GM23248 (cell line): Measurements from ENCODE around the gene CIPC.

Experiments used
- EZH2 ChIP-seq: fragments of 200-600 bp; sonication (generic); IDR thresholded peaks from 2 replicates; pipeline ENCODE4 v1.6.1; 2018; ENCODE audit warnings: antibody characterized with exemption, mild to moderate bottlenecking; ENCODE audit not compliant: insufficient read depth, poor library complexity, severe bottlenecking
- EZH2phosphoT487 ChIP-seq: fragments of 200-600 bp; sonication (generic); IDR thresholded peaks from 2 replicates; pipeline ENCODE4 v1.6.1; 2018; ENCODE audit warnings: antibody characterized with exemption, moderate library complexity, mild to moderate bottlenecking, low read depth; ENCODE audit not compliant: insufficient read depth

DNA sequence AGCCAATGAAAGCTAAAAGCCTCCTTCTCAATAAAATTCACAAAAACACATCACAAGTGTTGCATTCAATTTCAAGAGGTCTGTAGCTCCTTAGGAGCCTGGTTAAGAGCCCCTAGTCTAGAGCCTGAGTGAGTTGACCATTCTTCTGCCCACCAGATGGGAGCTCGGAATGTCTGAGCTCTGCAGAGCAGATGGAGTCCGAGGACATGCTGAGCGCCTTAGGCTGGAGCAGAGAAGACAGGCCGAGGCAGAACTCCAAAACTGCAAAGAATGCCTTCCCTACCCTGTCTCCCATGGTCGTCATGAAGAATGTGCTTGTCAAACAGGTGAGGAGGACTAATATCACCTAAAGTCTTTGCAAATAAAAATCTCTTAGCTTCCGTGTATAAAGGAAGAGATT lies 11.6 kb downstream of the CIPC start:
- TF ChIP-seq EZH2 (no peak), EZH2phosphoT487 (no peak)
